ENCODE measurements around the gene PANX1. TPM values are rescaled to one million over a fixed set of nuclear protein-coding genes. Genes with fewer than 3 reads are reported as not detected.

The PANX1 gene
- total and polyA plus RNA-seq, 2 experiments from 2014 or later, result 9.5 to 40.8 TPM

GRCh38 chr11:94219771-94220170 lies 91.1 kb downstream of the PANX1 start:
- H3K27ac Mint-ChIP-seq, result no peak overlapping the region
- no peak overlapping the region for H3K27ac ChIP-seq (ENCODE audit: low read depth)
- H3K4me2 ChIP-seq, result no peak overlapping the region
- no peak overlapping the region for H2AFZ ChIP-seq
- no peaks in the 10 kb centered on the region for H3K4me1 ChIP-seq (ENCODE audit: insufficient read depth)
- H3K79me2 ChIP-seq (replicated peaks; ENCODE audit: insufficient read depth), result no peaks in the 10 kb centered on the region
- H3K4me1 Mint-ChIP-seq, result no peaks in the 10 kb centered on the region
- H3K4me3 Mint-ChIP-seq, result no peak overlapping the region
- TF ChIP-seq ZNF331 (CRISPR knock-in tag; IDR thresholded peaks at IDR 0.05; ENCODE audit: low read depth) (0 out of 2 replicates have a peak, but pooled peaks have one; percentile 7), CREB1 (CRISPR knock-in tag; IDR thresholded peaks at IDR 0.05; ENCODE audit: low read depth) (no peak)
- H3K36me3 Mint-ChIP-seq (ENCODE audit: low read depth), result peaks cover 12% of the 10 kb centered on the region; the same call in 2 of the 3 replicates
- no peaks in the 10 kb centered on the region for H4K20me1 ChIP-seq (replicated peaks; ENCODE audit: insufficient read depth)
- peak; percentile 27 for DNase-seq (ENCODE audit: low spot score)
- H3K4me3 ChIP-seq, result no peak overlapping the region
- ATAC-seq, result no peak
- 0 out of 2 replicates have a peak, but pooled peaks cover 6% of the 10 kb centered on the region for H3K36me3 ChIP-seq (ENCODE audit: insufficient read depth)
- H3K27me3 ChIP-seq (ENCODE audit: insufficient read depth), result no peaks in the 10 kb centered on the region
- no peaks in the 10 kb centered on the region for H3K27me3 Mint-ChIP-seq (ENCODE audit: insufficient read depth, low read depth, poor library complexity)
- H3K9me3 Mint-ChIP-seq, result peaks cover 29% of the 10 kb centered on the region
- H3K9me2 ChIP-seq (ENCODE audit: insufficient read depth), result 0 out of 2 replicates have a peak, but pooled peaks cover 8% of the 10 kb centered on the region
- H3F3A ChIP-seq (replicated peaks; ENCODE audit: low read depth), result no peaks in the 10 kb centered on the region

GRCh38 chr11:94224078-94224477 lies 95.4 kb downstream of the PANX1 start:
- Mint-ChIP-seq H3K9me3 (peaks cover 18% of the 10 kb centered on the region), H3K36me3 (ENCODE audit: low read depth) (peaks cover 9% of the 10 kb centered on the region; the same call in 1 of the 3 replicates), H3K27ac (peak overlapping the region; percentile 75; the same call in 1 of the 2 replicates), H3K27me3 (ENCODE audit: insufficient read depth, low read depth, poor library complexity) (no peaks in the 10 kb centered on the region), H3K4me1 (no peaks in the 10 kb centered on the region), H3K4me3 (no peak overlapping the region)
- Histone ChIP-seq H3K36me3 (ENCODE audit: insufficient read depth) (0 out of 2 replicates have a peak, but pooled peaks cover 5% of the 10 kb centered on the region), H3K4me3 (no peak overlapping the region), H3K4me1 (ENCODE audit: insufficient read depth) (no peaks in the 10 kb centered on the region), H3K27me3 (ENCODE audit: insufficient read depth) (no peaks in the 10 kb centered on the region), H3K27ac (ENCODE audit: low read depth) (no peak overlapping the region), H3K4me2 (no peak overlapping the region), H3K9me2 (ENCODE audit: insufficient read depth) (no peaks in the 10 kb centered on the region), H3F3A (replicated peaks; ENCODE audit: low read depth) (no peaks in the 10 kb centered on the region), H2AFZ (no peak overlapping the region), H3K79me2 (replicated peaks; ENCODE audit: insufficient read depth) (no peaks in the 10 kb centered on the region), H4K20me1 (replicated peaks; ENCODE audit: insufficient read depth) (no peaks in the 10 kb centered on the region)
- no peak for DNase-seq (ENCODE audit: low spot score)
- no peak for ATAC-seq
- TF ChIP-seq ZNF462 (CRISPR knock-in tag; IDR thresholded peaks at IDR 0.05) (no peak), CREB1 (CRISPR knock-in tag; IDR thresholded peaks at IDR 0.05; ENCODE audit: low read depth) (no peak), CTCF (conservative IDR thresholded peaks at IDR 0.05; ENCODE audit: low read depth in 2 of 2) (no peak), JUNB (IDR thresholded peaks at IDR 0.05; ENCODE audit: unreplicated experiment) (no peak)

Measured in GM23338 (cell line).